GM12878 (cell line): Measurements from ENCODE around the gene WDR12. TPM values are rescaled to one million over a fixed set of nuclear protein-coding genes. Genes with fewer than 3 reads are reported as not detected.

ENCODE experiments used
- CREM ChIP-seq: IDR thresholded peaks from 2 replicates; pipeline ENCODE4 v1.6.1; 2014; ENCODE audit warnings: antibody characterized with exemption, low read depth
- FOXK2 ChIP-seq: fragments of 450-650 bp; IDR thresholded peaks from 2 replicates; pipeline ENCODE4 v1.6.1; 2017; ENCODE audit warnings: mild to moderate bottlenecking, moderate library complexity
- FOXM1 ChIP-seq: IDR thresholded peaks from 2 replicates; pipeline ENCODE4 v1.6.1; 2012; ENCODE audit warnings: low read depth, mild to moderate bottlenecking, inconsistent platforms, low read length, moderate library complexity
- IKZF1 ChIP-seq: fragments of 450-650 bp; conservative IDR thresholded peaks from 2 replicates; pipeline ENCODE4 v1.6.1; 2017; ENCODE audit warnings: antibody characterized with exemption, mild to moderate bottlenecking
- IKZF2 ChIP-seq, 2 experiments: fragments of 450-650 bp; IDR thresholded peaks; 2 replicates each; pipeline ENCODE4 v1.6.1; 2017; ENCODE audit warnings: mild to moderate bottlenecking in 2 of 2, moderate library complexity in 2 of 2
- MEF2A ChIP-seq: IDR thresholded peaks from 2 replicates; pipeline ENCODE4 v1.6.1; 2011; ENCODE audit warnings: low read depth, mild to moderate bottlenecking, low read length, moderate library complexity; ENCODE audit not compliant: insufficient read depth
- NBN ChIP-seq: fragments of 450-650 bp; IDR thresholded peaks from 2 replicates; pipeline ENCODE4 v1.6.1; 2016
- PKNOX1 ChIP-seq: fragments of 450-650 bp; IDR thresholded peaks from 2 replicates; pipeline ENCODE4 v1.6.1; 2016; ENCODE audit warnings: mild to moderate bottlenecking
- SIX5 ChIP-seq: IDR thresholded peaks from 2 replicates; pipeline ENCODE4 v1.6.1; 2011; ENCODE audit warnings: mild to moderate bottlenecking, low read depth, low read length, moderate library complexity; ENCODE audit not compliant: severe bottlenecking
- SMAD1 ChIP-seq: fragments of 450-650 bp; IDR thresholded peaks from 2 replicates; pipeline ENCODE4 v1.6.1; 2018; ENCODE audit warnings: mild to moderate bottlenecking, low read depth; ENCODE audit not compliant: partially characterized antibody
- SMARCA5 ChIP-seq: fragments of 450-650 bp; IDR thresholded peaks from 2 replicates; pipeline ENCODE4 v1.6.1; 2017; ENCODE audit warnings: mild to moderate bottlenecking
- SMC3 ChIP-seq: IDR thresholded peaks from 2 replicates; pipeline ENCODE4 v1.6.1; 2011; ENCODE audit warnings: low read length, improper control_type of control experiment, borderline replicate concordance
- SP1 ChIP-seq: IDR thresholded peaks from one replicate; pipeline ENCODE4 v1.6.1; 2011; ENCODE audit warnings: low read depth, low read length
- SUZ12 ChIP-seq: fragments of 200-600 bp; sonication (generic); IDR thresholded peaks from one replicate; pipeline ENCODE4 v1.6.1; 2018; ENCODE audit warnings: antibody characterized with exemption, mild to moderate bottlenecking; ENCODE audit not compliant: unreplicated experiment
- TAF1 ChIP-seq: IDR thresholded peaks from 2 replicates; pipeline ENCODE4 v1.6.1; 2011; ENCODE audit warnings: mild to moderate bottlenecking, low read depth, low read length, borderline replicate concordance
- ZNF274 ChIP-seq: IDR thresholded peaks from one replicate; pipeline ENCODE4 v1.8.0; 2011; ENCODE audit not compliant: insufficient read length, insufficient read depth
- ZNF592 ChIP-seq: fragments of 450-650 bp; IDR thresholded peaks from 2 replicates; pipeline ENCODE4 v1.6.1; 2017; ENCODE audit warnings: mild to moderate bottlenecking, moderate library complexity
- ZSCAN29 ChIP-seq: fragments of 450-650 bp; IDR thresholded peaks from 2 replicates; pipeline ENCODE4 v1.6.1; 2017; ENCODE audit warnings: mild to moderate bottlenecking, moderate library complexity
- ZZZ3 ChIP-seq: IDR thresholded peaks from 2 replicates; pipeline ENCODE4 v1.6.1; 2011; ENCODE audit warnings: low read depth; ENCODE audit not compliant: control insufficient read depth, insufficient read length
- polyA plus RNA-seq, 11 experiments: library from polyadenylated mRNA; depleted of rRNA in 4 of 11; unstranded in 6 of 11; stranded (reverse) in 5 of 11; fragments of >200 nt; fragmentation: Nextera tagmentation in 4 of 11; fragmentation: Illumina TruSeq in 1 of 11; extraction: Ambion mirVana in 4 of 11; extraction: Trizol in 1 of 11; gene quantifications; 1 replicate in 1 of 11; 2 replicates in 10 of 11; pipeline versions ENCODE4 v1.2.1 to v1.2.3, GENCODE V29; 2011 to 2016; ENCODE audit warnings: inconsistent platforms in 2 of 11, missing spikeins in 2 of 11, low read depth in 1 of 11
- total RNA-seq, 4 experiments: library from RNA; depleted of rRNA in 3 of 4; stranded (reverse); fragments of >200 nt in 3 of 4; fragmentation: Illumina TruSeq in 1 of 4; extraction: Trizol in 1 of 4; gene quantifications; 2 replicates each; pipeline versions ENCODE4 v1.2.1 to v1.2.3, GENCODE V29; 2013 to 2021
- TF ChIP-seq, protein P1 (sequence below): fragments of 450-650 bp; formaldehyde crosslinking; IDR thresholded peaks from 2 replicates; pipeline ENCODE4 v1.4.0; 2022; ENCODE audit warnings: mild to moderate bottlenecking, moderate library complexity
- TF ChIP-seq, protein P2 (sequence below): fragments of 450-650 bp; IDR thresholded peaks from 2 replicates; pipeline ENCODE4 v1.6.1; 2017; ENCODE audit warnings: borderline replicate concordance

Gene WDR12
- total and polyA plus RNA-seq, 10 of the 15 experiments (the other 5 are each of a cell fraction or from before 2014, with no cell fraction given) = 52.9 to 256 (median 108) TPM

DNA sequence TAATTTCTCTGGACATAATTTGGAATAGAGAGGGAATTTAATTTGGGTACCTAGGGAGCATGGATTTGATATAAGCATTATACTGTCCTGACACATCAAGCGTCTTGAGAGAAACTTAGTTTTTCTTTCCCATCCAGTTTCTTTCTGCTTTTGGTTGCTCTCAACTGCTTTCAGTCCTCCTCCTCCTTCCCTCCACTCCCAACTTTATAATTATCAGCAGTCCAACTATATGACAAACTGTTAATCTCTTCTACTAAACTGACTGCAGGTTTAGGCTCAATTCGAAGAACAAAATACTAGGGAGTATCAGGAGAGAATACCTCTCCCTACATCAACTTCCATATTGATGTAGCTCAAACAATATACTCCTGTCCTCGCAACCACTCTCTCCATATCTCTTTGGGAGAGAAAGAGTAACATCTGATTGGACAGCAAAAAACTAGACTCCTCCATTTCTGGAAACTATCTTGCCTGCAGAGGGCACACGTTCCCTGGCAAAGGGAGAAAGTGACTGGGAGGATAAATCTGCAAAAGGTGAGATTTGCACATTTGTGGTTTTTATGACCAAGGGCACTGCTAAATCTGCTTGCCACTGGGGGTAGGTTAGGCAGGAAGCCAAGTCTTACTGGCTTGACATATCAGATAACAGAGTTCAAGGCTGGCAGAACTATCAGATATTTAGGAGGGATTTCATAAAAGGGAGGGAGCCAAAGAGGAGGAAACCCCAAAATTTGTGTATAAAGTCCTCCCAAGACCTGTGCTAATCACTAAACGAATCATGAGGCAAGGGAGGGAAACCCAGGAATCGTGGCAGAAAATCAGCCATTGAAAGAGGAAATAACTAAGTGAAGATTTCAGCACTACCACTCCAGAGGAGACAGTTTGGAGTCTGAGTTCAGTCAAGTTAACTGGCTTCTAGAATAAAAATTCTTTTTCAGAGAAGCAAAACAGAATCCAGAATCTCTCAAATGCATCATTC, 79.9 kb downstream of the WDR12 start (continued):
- TF ChIP-seq ZNF592 (no peak), ZNF274 (no peak), SUZ12 (no peak), ZSCAN29 (no peak), IKZF2 (IDR thresholded peaks at IDR 0.05) (no peak), FOXM1 (no peak), SMAD1 (peak; percentile 16), MEF2A (no peak), SMC3 (peak; percentile 86), PKNOX1 (no peak), ZZZ3 (no peak), SP1 (no peak), SIX5 (no peak), NBN (0 out of 2 replicates have a peak, but pooled peaks have one; percentile 13), FOXK2 (no peak), IKZF1 (no peak), TAF1 (no peak), CREM (no peak), SMARCA5 (peak; percentile 44; the same call in 1 of the 2 replicates)
- TF ChIP-seq, protein P1, sequence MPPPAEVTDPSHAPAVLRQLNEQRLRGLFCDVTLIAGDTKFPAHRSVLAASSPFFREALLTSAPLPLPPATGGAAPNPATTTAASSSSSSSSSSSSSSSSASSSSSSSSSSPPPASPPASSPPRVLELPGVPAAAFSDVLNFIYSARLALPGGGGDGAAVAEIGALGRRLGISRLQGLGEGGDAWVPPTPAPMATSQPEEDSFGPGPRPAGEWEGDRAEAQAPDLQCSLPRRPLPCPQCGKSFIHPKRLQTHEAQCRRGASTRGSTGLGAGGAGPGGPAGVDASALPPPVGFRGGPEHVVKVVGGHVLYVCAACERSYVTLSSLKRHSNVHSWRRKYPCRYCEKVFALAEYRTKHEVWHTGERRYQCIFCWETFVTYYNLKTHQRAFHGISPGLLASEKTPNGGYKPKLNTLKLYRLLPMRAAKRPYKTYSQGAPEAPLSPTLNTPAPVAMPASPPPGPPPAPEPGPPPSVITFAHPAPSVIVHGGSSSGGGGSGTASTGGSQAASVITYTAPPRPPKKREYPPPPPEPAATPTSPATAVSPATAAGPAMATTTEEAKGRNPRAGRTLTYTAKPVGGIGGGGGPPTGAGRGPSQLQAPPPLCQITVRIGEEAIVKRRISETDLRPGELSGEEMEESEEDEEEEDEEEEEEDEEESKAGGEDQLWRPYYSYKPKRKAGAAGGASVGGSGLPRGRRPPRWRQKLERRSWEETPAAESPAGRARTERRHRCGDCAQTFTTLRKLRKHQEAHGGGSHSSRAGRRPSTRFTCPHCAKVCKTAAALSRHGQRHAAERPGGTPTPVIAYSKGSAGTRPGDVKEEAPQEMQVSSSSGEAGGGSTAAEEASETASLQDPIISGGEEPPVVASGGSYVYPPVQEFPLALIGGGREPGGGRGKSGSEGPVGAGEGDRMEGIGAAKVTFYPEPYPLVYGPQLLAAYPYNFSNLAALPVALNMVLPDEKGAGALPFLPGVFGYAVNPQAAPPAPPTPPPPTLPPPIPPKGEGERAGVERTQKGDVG (CRISPR knock-in tag) = no peak
- TF ChIP-seq, protein P2, sequence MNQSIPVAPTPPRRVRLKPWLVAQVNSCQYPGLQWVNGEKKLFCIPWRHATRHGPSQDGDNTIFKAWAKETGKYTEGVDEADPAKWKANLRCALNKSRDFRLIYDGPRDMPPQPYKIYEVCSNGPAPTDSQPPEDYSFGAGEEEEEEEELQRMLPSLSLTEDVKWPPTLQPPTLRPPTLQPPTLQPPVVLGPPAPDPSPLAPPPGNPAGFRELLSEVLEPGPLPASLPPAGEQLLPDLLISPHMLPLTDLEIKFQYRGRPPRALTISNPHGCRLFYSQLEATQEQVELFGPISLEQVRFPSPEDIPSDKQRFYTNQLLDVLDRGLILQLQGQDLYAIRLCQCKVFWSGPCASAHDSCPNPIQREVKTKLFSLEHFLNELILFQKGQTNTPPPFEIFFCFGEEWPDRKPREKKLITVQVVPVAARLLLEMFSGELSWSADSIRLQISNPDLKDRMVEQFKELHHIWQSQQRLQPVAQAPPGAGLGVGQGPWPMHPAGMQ = no peak
